HG03097 (cell line): ENCODE measurements around the gene AGBL2.
A peak's percentile ranks its signal among the peaks of the same experiment; 100 is the strongest.
"Not testable (repeated sequence)": the region's sequence is repeated elsewhere in the genome, so short reads cannot be mapped to it uniquely, and the experiment has no call there.

Experiments
- ATAC-seq: cut with Tn5 transposase; IDR thresholded peaks from one replicate; pipeline ENCODE4 v1.9.1; 2021; ENCODE audit not compliant: unreplicated experiment, low FRiP score

AGBL2 gene, protein sequence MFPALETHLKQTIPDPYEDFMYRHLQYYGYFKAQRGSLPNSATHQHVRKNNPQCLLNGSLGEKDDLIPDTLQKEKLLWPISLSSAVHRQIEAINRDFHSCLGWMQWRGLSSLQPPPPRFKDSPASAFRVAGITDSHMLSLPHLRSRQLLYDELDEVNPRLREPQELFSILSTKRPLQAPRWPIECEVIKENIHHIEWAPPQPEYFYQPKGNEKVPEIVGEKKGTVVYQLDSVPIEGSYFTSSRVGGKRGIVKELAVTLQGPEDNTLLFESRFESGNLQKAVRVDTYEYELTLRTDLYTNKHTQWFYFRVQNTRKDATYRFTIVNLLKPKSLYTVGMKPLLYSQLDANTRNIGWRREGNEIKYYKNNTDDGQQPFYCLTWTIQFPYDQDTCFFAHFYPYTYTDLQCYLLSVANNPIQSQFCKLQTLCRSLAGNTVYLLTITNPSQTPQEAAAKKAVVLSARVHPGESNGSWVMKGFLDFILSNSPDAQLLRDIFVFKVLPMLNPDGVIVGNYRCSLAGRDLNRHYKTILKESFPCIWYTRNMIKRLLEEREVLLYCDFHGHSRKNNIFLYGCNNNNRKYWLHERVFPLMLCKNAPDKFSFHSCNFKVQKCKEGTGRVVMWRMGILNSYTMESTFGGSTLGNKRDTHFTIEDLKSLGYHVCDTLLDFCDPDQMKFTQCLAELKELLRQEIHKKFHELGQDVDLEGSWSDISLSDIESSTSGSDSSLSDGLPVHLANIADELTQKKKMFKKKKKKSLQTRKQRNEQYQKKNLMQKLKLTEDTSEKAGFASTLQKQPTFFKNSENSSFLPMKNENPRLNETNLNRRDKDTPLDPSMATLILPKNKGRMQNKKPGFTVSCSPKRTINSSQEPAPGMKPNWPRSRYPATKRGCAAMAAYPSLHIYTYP

DNA sequence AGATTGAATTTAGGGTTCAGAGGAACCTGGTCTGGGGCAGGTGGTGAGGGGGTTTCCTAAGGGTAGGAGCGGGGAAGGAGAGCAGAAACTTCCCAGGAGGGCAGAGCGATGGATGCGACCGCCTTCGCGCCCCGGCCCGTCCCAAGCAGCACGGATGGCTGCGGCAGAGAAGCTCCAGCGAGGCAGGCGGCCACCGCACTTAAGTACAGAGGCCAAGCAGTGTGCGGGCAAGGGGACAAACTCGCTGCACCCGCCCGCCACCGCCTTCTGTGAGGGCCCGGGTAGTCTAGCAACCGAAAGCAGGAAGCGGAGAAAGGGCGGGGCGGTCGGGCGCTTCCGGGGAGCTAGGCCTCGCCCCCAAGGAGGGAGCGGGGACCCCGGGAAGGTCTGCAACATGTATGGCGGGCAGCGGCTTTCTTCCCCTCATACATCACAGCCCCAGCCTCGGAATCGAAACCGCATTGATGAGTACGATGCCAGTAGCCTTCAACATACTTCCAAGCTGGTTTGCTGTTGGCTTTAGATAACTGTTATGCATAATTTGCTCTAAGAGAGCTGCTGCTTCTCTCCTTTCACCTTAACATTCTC is at the start of gene AGBL2:
Gene AGBL2, minus strand, starts transcription at position 288 of the 588 bp plus-strand sequence. CDS start 719 bp downstream, outside the sequence.
- peak; percentile 91 for ATAC-seq

GRCh38 chr11:47759291-47759690 is 44.1 kb upstream of the AGBL2 start:
- not testable (repeated sequence) for ATAC-seq

- no peak for ATAC-seq
These were observed 41.0 kb upstream of the AGBL2 start for GRCh38 chr11:47756208-47756607.

DNA sequence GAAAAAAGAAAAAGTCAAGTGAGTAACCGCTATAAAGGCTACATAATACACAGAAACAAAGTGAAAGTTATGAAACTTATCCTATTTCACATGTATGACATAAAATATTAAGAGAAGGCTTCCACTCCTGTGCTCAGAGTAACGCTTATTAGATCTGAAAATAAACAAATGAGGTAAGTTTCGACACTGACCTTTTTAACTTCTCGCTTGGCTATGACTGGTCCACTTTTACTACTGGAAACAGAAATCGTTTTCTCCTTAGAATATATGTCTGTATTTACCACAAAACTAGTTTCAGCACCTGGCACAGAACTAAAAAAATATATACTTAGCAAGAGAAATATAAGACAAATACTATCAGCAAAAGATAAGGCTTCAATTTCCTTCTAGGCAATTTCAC is 35.6 kb upstream of the AGBL2 start:
- no peak for ATAC-seq

DNA sequence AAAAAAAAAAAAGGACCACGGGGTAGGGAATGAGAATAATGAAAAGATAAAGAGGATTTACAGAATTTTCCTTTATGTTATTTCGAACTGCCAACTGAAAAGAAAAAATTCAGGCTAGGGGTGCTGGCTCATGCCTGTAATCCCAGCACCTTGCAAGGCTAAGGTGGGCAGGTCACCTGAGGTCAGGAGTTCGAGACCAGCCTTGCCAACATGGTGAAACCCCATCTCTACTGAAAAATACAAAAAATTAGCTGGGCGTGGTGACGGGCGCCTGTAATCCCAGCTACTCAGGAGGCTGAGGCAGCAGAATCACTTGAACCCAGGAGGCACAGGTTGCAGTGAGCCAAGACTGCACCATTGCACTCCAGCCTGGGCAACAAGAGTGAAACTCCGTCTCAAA is 27.3 kb upstream of the AGBL2 start:
- not testable (repeated sequence) for ATAC-seq

GRCh38 chr11:47737817-47738216 is 22.6 kb upstream of the AGBL2 start:
- ATAC-seq: not testable (repeated sequence)

DNA sequence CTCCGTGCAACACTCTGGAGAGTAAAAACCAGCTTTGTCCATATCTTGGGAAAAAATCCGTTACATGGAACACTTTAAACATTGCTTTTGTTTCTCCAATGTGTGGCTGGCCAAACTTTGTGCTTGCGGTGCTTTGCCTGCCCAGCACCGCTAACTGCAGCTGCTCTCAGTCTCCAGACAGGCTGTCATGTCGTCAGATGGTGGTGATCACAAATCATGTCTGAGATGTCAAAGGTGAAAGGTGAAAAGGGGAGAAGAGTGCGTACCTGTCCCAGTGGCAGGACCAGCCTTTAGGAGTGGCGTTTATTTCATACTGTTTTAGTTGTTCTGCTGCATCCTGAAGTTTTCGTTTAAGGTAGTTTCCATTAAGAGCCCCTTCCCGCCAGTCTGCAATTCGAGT is 17.1 kb upstream of the AGBL2 start:
- ATAC-seq: no peak

DNA sequence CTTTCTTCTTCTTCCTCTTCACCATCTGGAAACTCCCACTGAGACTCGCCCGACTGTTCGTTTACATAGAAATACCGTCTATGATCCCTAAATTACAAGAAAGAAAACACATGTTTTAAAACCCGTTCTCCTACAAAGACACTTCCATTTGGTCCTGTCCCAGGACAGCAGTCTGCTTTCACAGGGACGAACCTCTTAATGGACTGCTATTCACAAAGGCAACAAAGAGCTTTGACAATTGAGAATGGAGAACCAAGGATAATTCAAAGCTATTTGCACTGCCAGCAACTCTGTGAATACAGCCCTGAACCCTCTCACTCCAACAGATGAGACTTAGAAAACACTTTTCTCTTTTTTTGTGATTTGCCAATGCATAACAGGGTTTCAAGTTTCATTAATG is 16.3 kb upstream of the AGBL2 start:
- ATAC-seq: no peak

- no peak for ATAC-seq
These were observed 11.8 kb upstream of the AGBL2 start for GRCh38 chr11:47726878-47727514.

DNA sequence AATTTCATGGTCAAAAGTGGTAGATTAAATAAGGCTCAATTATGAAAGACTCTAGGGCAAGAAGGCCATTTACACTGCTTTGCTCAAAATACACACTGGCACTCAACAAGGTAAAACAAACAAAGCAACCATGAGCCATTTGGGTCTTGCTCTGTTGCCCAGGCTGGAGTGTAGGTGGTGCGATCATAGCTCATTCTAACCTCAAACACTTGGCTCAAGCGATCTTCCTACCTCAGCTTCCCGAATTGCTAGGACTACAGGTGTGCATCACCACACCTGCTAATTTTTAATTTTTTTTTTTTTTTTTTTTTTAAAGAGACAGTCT is 10.9 kb upstream of the AGBL2 start:
- ATAC-seq: no peak

- ATAC-seq: no peak
These were observed 10.4 kb upstream of the AGBL2 start for GRCh38 chr11:47725442-47726117.

- ATAC-seq: no peak
These were observed 9.0 kb upstream of the AGBL2 start for GRCh38 chr11:47724041-47724729.

DNA sequence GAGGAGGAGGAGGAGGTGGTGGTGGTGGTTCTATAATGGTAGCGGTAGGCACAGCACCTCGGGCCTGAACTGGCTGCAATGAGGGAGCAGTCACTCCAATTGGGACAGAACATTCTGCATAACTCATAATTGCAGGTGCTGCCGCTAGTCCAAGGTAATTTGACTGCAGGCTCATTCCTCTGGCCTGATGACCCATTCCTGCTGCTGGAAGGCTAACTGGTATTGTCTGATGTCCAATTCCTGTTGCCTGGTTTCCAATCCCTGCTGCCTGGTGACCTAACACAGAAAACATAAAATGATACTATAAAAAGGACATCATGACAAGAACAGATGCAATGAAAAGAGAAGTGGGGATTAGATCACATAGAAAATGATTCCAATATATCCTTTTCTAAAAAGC is 7.9 kb upstream of the AGBL2 start:
- ATAC-seq: no peak

DNA sequence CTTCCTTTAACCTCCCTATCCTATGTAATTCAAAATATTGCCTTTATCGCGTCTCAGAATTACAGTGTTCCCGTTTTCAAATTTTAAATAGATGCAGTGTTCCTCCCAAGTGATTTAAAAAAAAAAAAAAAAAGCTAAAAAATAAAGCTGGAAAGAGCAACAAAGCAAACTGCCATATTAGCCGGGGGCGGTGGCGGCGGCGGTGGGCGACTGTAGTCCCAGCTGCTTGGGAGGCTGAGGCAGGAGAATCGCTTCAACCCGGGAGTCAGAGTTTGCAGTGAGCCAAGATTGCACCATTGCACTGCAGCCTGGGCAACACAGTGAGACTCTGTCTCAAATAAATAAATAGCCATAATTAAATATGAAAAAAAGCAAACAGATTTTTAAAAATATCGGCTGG is 5.5 kb upstream of the AGBL2 start:
- ATAC-seq: no peak

GRCh38 chr11:47716692-47717091 is 1.5 kb upstream of the AGBL2 start:
- ATAC-seq: no peak

DNA sequence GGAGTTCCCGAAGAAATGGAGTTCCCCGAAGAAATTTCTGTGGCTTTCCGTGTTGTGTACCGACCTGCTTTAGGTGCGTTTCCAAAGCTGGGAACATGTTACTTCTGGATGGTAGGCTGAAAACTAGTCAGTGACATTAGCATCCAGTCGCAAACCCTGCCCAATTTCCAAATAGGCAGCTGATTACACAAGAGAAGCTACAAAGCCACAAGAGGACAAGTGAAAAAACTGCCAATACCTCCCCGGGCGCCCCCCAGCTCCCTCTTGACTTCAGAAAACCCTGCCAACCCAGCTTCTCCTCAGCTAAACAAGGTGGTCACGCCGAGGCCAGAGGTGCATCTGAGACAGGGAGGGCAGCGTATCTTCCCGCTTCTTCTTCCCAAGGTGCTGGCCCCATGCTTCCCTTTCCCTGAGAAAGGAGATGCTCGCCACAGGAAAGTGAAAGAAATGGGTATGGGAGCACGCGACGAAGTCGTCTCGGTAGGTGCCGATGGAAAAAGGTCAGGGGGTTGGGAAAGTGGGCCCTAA is 551 bp downstream of the AGBL2 start:
- no peak for ATAC-seq

DNA sequence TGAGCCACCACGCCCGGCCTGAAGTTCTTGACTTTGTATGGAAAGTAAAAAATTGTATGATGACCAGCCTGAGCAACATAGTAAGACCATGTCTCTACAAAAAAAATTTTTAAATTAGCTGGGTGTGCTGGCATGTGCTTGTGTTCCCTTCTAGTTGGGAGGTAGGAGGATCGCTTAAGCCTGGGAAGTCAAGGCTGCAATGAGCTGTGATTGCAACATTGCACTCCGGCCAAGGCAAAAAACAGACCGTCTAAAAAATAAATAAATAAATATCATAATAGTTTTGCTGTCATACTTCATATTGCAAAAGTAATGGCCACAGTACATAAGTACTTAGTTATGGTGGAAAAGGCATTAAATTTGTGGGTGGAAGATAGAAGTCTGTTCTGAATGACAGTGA is 3.4 kb downstream of the AGBL2 start:
- no peak for ATAC-seq

DNA sequence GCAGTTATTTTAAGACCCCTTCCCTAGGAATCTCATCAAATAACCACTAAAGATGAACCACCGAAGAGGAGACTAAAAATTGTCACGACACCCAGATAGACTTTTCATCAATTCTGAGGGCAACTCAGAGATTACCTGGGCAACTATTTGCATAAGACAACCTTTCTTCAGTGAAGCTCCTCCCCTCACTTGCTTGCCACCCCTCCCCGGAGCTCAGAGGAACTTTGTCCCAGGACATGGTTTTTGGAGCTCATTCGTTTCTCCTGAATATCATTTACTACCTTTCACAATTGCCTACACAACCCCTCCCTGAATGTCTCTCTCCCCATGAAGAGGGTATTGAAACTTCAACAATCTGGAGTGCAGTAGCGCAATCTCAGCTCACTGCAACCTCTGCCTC is 3.9 kb downstream of the AGBL2 start:
- no peak for ATAC-seq

DNA sequence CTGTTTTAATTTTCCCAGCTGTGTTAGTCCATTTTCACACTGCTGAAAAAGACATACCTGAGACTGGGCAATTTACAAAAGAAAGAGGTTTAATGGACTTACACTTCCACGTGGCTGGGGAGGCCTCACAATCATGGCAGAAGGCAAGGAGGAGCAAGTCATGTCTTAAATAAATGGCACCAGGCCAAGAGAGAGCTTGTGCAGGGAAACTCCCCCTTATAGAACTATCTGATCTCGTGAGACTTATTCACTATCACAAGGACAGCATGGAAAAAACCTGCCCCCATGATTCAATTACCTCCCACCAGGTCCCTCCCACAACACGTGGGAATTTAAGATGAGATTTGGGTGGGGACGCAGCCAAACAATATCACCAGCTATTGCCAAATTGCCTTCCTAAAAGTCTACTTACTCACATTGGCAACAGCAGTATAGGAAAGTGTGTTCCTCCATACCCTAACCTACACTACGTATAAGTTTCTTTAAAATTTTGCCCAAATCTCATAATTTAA is 7.8 kb downstream of the AGBL2 start:
- not testable (repeated sequence) for ATAC-seq
